Measurements from ENCODE around the gene FAM168A.

FAM168A gene

DNA sequence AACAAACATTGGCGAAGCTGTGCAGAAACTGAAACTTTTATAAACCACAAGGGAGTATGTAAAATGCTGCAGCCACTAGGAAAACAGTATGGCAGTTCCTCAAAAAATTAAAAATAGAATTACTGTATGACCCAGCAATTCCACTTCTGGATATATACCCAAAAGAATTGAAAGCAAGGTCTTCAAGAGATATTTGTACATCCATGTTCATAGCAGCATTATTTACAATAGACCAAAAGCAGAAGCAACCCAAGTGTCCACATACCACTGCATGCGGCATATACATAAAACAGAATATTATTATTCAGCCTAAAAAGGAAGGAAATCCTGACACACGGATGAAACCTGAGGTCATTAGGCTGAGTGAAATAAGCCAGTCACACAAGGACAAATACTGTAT, 135.9 kb downstream of the FAM168A start:
- TF ChIP-seq, protein P1, sequence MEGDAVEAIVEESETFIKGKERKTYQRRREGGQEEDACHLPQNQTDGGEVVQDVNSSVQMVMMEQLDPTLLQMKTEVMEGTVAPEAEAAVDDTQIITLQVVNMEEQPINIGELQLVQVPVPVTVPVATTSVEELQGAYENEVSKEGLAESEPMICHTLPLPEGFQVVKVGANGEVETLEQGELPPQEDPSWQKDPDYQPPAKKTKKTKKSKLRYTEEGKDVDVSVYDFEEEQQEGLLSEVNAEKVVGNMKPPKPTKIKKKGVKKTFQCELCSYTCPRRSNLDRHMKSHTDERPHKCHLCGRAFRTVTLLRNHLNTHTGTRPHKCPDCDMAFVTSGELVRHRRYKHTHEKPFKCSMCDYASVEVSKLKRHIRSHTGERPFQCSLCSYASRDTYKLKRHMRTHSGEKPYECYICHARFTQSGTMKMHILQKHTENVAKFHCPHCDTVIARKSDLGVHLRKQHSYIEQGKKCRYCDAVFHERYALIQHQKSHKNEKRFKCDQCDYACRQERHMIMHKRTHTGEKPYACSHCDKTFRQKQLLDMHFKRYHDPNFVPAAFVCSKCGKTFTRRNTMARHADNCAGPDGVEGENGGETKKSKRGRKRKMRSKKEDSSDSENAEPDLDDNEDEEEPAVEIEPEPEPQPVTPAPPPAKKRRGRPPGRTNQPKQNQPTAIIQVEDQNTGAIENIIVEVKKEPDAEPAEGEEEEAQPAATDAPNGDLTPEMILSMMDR (IDR thresholded peaks at IDR 0.05; ENCODE audit: low read depth, low read length): no peak
- no peak for DNase-seq (ENCODE audit: extremely low read depth, low read depth)

DNA sequence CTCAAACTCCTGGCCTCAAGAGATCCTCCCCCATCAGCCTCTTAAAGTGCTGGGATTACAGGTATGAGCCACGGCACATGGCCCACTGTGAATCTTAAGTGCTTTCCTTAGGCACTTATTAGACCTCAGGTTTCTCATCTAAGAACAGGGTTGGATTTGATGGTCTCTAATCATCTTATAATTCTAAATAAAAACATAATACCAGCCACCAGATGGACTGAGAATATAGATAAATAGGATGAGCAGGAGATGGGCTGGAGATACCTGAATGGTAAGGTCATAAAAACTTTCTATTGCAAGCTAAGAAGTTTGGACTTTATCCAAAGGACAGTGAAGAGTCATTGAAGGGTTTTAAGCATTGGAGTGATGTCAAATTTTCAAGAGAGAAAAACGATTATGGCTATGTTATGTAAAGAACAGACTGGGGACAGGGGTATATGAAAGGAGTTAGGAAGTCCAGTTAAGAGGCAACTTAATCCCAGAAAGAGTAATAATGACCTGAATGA, 136.5 kb downstream of the FAM168A start:
- TF ChIP-seq, protein P1 (IDR thresholded peaks at IDR 0.05; ENCODE audit: low read depth, low read length): no peak
- no peak for DNase-seq (ENCODE audit: extremely low read depth, low read depth)

DNA sequence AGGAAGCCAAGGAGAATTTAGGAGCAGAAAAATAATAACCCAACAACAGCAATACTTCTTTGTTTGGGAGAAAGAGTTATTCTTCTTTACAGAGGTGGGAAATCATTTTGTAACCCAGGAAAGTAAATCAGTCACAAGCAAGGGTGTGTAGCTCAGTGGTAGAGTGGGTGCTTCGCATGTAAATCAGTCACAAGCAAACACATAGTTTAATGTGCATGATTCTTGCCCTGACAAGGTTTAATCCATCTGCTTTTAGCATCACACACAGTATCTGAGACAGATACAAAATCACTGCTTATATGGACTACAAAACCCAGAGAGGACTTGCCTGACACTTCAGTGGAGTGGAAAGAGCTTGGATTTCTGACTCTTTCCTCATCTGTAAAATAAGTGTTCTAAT, 139.7 kb downstream of the FAM168A start:
- no peak for DNase-seq (ENCODE audit: extremely low read depth, low read depth)
- TF ChIP-seq, protein P1 (IDR thresholded peaks at IDR 0.05; ENCODE audit: low read depth, low read length): no peak

DNA sequence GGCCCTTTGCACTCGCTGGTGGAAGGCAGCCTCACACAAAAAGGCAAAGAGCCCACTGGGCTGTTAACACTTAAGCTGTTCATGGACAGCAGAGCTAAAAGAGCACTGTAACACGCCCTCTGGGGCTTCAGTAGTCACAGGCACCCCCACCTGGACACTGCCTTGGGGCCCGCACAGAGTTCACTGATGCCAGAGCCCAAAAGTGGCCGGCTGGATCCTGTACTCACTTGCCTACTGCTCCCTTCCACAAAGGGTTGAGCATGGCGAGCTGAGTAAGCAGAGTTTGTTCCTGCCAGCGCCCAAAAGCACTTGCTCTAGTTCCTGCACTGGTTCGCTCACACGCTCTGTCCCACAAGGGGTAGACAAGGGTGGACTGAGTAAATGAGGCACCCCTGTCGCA, 142.9 kb downstream of the FAM168A start:
- TF ChIP-seq, protein P1 (IDR thresholded peaks at IDR 0.05; ENCODE audit: low read depth, low read length): no peak
- no peak for DNase-seq (ENCODE audit: extremely low read depth, low read depth)

DNA sequence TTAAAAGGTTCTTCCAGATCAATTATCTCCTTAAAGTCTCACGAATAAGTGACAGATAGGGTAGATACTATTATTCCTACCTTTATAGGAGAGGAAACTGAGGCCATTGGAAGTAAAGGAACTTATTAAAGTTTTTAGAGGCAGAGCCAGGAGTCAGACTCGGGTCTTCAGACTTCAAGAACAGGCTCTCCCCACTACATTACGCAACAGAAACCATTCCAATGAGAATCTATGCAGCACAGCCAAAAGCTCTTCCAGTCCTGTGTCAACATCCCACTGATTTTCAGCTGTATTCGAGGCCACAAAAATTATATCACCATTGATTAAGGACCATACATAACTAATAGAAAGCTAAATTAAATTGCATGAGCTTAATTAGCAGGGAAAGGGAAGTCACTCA, 144.3 kb downstream of the FAM168A start:
- DNase-seq (ENCODE audit: extremely low read depth, low read depth): no peak

DNA sequence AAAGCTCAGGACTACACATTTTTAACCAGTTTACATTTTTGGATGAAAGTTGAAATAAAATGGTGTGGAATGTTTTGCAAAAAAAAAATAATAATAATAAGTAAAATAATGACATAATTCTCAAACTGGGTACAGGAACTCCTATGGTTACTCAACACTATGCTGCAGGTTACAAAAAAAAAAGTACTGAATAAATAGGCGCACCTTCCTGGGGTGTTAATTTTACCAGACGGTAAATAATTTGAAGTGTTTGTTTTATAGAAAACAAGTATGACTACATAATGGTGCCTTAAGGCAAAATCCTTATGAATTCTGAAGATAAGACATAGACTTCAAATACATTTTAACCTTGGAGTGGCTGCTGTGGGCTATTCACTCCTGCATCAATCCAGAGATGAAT, 145.2 kb downstream of the FAM168A start:
- DNase-seq (ENCODE audit: extremely low read depth, low read depth): no peak
- TF ChIP-seq, protein P1 (IDR thresholded peaks at IDR 0.05; ENCODE audit: low read depth, low read length): no peak

More for the DNA sequence above, 144.3 kb downstream of the FAM168A start:
- TF ChIP-seq, protein P1 (IDR thresholded peaks at IDR 0.05; ENCODE audit: low read depth, low read length): no peak

DNA sequence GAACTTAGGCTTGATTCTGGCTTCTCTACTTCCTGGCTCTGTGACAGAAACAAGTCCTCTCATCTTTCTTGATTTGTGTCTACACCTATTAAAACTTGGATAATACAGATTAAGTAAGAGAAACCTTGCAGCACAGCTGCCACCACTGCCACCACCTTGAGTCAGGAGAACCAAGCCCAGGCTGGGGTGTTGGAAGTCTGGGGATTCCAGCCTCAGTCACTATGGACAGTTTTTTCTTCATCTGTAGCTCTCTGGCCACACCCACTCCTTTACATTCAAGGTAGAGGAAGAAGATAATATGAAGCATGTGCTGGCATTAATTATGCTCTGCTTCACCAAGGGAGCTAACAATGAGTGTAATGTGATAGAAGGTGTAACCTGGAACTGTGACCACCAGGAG, 146.0 kb downstream of the FAM168A start:
- no peak for DNase-seq (ENCODE audit: extremely low read depth, low read depth)
- TF ChIP-seq, protein P1 (IDR thresholded peaks at IDR 0.05; ENCODE audit: low read depth, low read length): no peak

Data from AG09319 (cell line).